ENCODE measurements around the gene MEF2C.
"Not testable (repeated sequence)": the region's sequence is repeated elsewhere in the genome, so short reads cannot be mapped to it uniquely, and the experiment has no call there.

The MEF2C gene

GRCh38 chr5:88808153-88808552, 74.8 kb downstream of the MEF2C start:
- no peak for TF ChIP-seq CTCF (conservative IDR thresholded peaks at IDR 0.05; ENCODE audit: low read depth, low read length)
- DNase-seq (ENCODE audit: low read depth): no peak
- no peak overlapping the region for H3K4me3 ChIP-seq (ENCODE audit: low read depth, low read length)

GRCh38 chr5:88807327-88807726, 75.7 kb downstream of the MEF2C start:
- TF ChIP-seq CTCF (conservative IDR thresholded peaks at IDR 0.05; ENCODE audit: low read depth, low read length): no peak
- no peak for DNase-seq (ENCODE audit: low read depth)

GRCh38 chr5:88806338-88806737, 76.6 kb downstream of the MEF2C start:
- H3K4me3 ChIP-seq (ENCODE audit: low read depth, low read length): no peak overlapping the region

More at GRCh38 chr5:88807327-88807726, 75.7 kb downstream of the MEF2C start:
- H3K4me3 ChIP-seq (ENCODE audit: low read depth, low read length): no peak overlapping the region

GRCh38 chr5:88805151-88805784, 77.7 kb downstream of the MEF2C start:
- no peak for DNase-seq (ENCODE audit: low read depth)
- no peak overlapping the region for H3K4me3 ChIP-seq (ENCODE audit: low read depth, low read length)
- no peak for TF ChIP-seq CTCF (conservative IDR thresholded peaks at IDR 0.05; ENCODE audit: low read depth, low read length)

More at GRCh38 chr5:88806338-88806737, 76.6 kb downstream of the MEF2C start:
- DNase-seq (ENCODE audit: low read depth): no peak
- no peak for TF ChIP-seq CTCF (conservative IDR thresholded peaks at IDR 0.05; ENCODE audit: low read depth, low read length)

- H3K4me3 ChIP-seq (ENCODE audit: low read depth, low read length): no peak overlapping the region
- DNase-seq (ENCODE audit: low read depth): no peak
- TF ChIP-seq CTCF (conservative IDR thresholded peaks at IDR 0.05; ENCODE audit: low read depth, low read length): no peak
These were observed 78.5 kb downstream of the MEF2C start for GRCh38 chr5:88804444-88804843.

- no peak for TF ChIP-seq CTCF (conservative IDR thresholded peaks at IDR 0.05; ENCODE audit: low read depth, low read length)
- H3K4me3 ChIP-seq (ENCODE audit: low read depth, low read length): no peak overlapping the region
- DNase-seq (ENCODE audit: low read depth): no peak
These were observed 79.7 kb downstream of the MEF2C start for GRCh38 chr5:88803309-88803708.

GRCh38 chr5:88799938-88800535, 82.9 kb downstream of the MEF2C start:
- no peak for TF ChIP-seq CTCF (conservative IDR thresholded peaks at IDR 0.05; ENCODE audit: low read depth, low read length)
- H3K4me3 ChIP-seq (ENCODE audit: low read depth, low read length): no peak overlapping the region
- DNase-seq (ENCODE audit: low read depth): no peak

- not testable (repeated sequence) for H3K4me3 ChIP-seq (ENCODE audit: low read depth, low read length); DNase-seq (ENCODE audit: low read depth)
These were observed 84.1 kb downstream of the MEF2C start for GRCh38 chr5:88798933-88799332.

- not testable (repeated sequence) for DNase-seq (ENCODE audit: low read depth); H3K4me3 ChIP-seq (ENCODE audit: low read depth, low read length)
These were observed 89.2 kb downstream of the MEF2C start for GRCh38 chr5:88793797-88794196.
